Endodermal cell (in vitro differentiated cells): Measurements from ENCODE around the gene SRPRB. TPM values are rescaled to one million over a fixed set of nuclear protein-coding genes. Genes with fewer than 3 reads are reported as not detected.

ENCODE experiments used
- DNase-seq: peaks from one replicate; pipeline ENCODE4 v3.0.0-alpha.2; 2017
- H3K27ac ChIP-seq: 2 replicates; pipeline ENCODE4 v1.5.1; 2013; ENCODE audit warnings: mild to moderate bottlenecking, low read depth, low read length, moderate library complexity
- H3K27me3 ChIP-seq: 2 replicates; pipeline ENCODE4 v1.6.1; 2013; ENCODE audit warnings: mild to moderate bottlenecking, low read length, moderate library complexity; ENCODE audit not compliant: insufficient read depth, control insufficient read depth, poor library complexity, severe bottlenecking
- H3K36me3 ChIP-seq: 2 replicates; pipeline ENCODE4 v1.7.0; 2013; ENCODE audit warnings: mild to moderate bottlenecking, low read length, moderate library complexity; ENCODE audit not compliant: control insufficient read depth, insufficient read depth
- H3K4me1 ChIP-seq: one replicate; pipeline ENCODE4 v1.7.0; 2013; ENCODE audit warnings: low read length; ENCODE audit not compliant: control insufficient read depth, insufficient read depth
- H3K4me3 ChIP-seq: 2 replicates; pipeline ENCODE4 v1.5.1; 2013; ENCODE audit warnings: mild to moderate bottlenecking, low read length, moderate library complexity
- H3K9ac ChIP-seq: 2 replicates; pipeline ENCODE4 v1.6.1; 2013; ENCODE audit warnings: mild to moderate bottlenecking, low read length, moderate library complexity; ENCODE audit not compliant: poor library complexity, severe bottlenecking; ENCODE audit errors: extremely low read depth
- H3K9me3 ChIP-seq: 2 replicates; pipeline ENCODE4 v1.6.1; 2013; ENCODE audit warnings: mild to moderate bottlenecking, low read length, moderate library complexity; ENCODE audit not compliant: control insufficient read depth
- H3K27ac Mint-ChIP-seq: 2 replicates; pipeline ENCODE4 v1.8.0; 2020; ENCODE audit warnings: mixed read lengths
- H3K27me3 Mint-ChIP-seq: 2 replicates; pipeline ENCODE4 v1.8.0; 2021; ENCODE audit warnings: mild to moderate bottlenecking, mixed read lengths; ENCODE audit not compliant: insufficient read depth
- H3K36me3 Mint-ChIP-seq: 2 replicates; pipeline ENCODE4 v1.8.0; 2020; ENCODE audit warnings: low read depth, mixed read lengths
- H3K4me1 Mint-ChIP-seq: 2 replicates; pipeline ENCODE4 v1.8.0; 2020; ENCODE audit warnings: mixed read lengths
- H3K4me3 Mint-ChIP-seq: 2 replicates; pipeline ENCODE4 v1.8.0; 2020; ENCODE audit warnings: mild to moderate bottlenecking, moderate library complexity, mixed read lengths
- H3K9me3 Mint-ChIP-seq: 2 replicates; pipeline ENCODE4 v1.8.0; 2020; ENCODE audit warnings: mild to moderate bottlenecking, mixed read lengths
- WGBS, 2 experiments: methylation state at CpG; one replicate each; pipeline versions ENCODE4 v1.1.5 to v1.1.7; 2013; ENCODE audit warnings: missing lambda C conversion rate in 2 of 2, mixed read lengths in 1 of 2; ENCODE audit not compliant: insufficient coverage in 1 of 2, insufficient read length in 1 of 2; 5-methylcytosine and 5-hydroxymethylcytosine counted together
- total RNA-seq, 2 donors: library from RNA; stranded (reverse); fragmentation: NEBNext Ultra II Directional in 1 of 2; extraction: Animal tissue kit (Norgen Biotek cat#: 25700) in 1 of 2; gene quantifications; 2 replicates in 1 of 2; 3 replicates in 1 of 2; pipeline ENCODE4 v1.2.1, GENCODE V29; 2021
- TF ChIP-seq, protein P1 (sequence below): fragments of 200-600 bp; sonication (generic); conservative IDR thresholded peaks from 2 replicates; pipeline ENCODE4 v1.5.0; 2021; ENCODE audit warnings: antibody characterized with exemption, mild to moderate bottlenecking

The SRPRB gene
- total RNA-seq, 2 donors from 2014 or later: 26.1 to 33.6 TPM

DNA sequence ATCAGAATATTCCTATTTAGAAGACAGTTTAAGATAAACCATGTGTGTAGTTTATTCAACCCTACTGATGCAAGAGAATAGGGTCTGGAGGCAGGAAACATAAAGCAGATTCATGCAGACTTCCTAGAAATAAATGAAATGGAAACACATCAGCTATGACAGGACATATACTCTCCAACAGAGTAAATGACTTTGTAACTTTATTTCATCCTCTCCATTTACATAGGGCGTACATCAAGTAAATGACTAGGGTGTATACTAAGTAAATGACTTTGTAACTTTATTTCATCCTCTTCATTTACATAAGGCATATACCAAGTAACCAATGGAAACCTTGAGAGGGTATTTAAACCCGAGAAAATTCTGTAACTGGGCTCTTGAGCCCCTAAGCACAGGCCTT, 17.6 kb upstream of the SRPRB start:
- TF ChIP-seq, protein P1, sequence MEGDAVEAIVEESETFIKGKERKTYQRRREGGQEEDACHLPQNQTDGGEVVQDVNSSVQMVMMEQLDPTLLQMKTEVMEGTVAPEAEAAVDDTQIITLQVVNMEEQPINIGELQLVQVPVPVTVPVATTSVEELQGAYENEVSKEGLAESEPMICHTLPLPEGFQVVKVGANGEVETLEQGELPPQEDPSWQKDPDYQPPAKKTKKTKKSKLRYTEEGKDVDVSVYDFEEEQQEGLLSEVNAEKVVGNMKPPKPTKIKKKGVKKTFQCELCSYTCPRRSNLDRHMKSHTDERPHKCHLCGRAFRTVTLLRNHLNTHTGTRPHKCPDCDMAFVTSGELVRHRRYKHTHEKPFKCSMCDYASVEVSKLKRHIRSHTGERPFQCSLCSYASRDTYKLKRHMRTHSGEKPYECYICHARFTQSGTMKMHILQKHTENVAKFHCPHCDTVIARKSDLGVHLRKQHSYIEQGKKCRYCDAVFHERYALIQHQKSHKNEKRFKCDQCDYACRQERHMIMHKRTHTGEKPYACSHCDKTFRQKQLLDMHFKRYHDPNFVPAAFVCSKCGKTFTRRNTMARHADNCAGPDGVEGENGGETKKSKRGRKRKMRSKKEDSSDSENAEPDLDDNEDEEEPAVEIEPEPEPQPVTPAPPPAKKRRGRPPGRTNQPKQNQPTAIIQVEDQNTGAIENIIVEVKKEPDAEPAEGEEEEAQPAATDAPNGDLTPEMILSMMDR: no peak
- H3K4me3 ChIP-seq: no peak overlapping the region
- no peak overlapping the region for H3K27ac ChIP-seq
- H3K27ac Mint-ChIP-seq: no peak overlapping the region
- H3K36me3 Mint-ChIP-seq: no peaks in the 10 kb centered on the region
- no peaks in the 10 kb centered on the region for H3K36me3 ChIP-seq
- no peak overlapping the region for H3K4me3 Mint-ChIP-seq
- peaks cover 46% of the 10 kb centered on the region for H3K9me3 Mint-ChIP-seq
- no peak for DNase-seq
- peaks cover 6% of the 10 kb centered on the region for H3K27me3 Mint-ChIP-seq
- no peaks in the 10 kb centered on the region for H3K4me1 Mint-ChIP-seq
- no peak overlapping the region for H3K9ac ChIP-seq
- peaks cover 27% of the 10 kb centered on the region for H3K9me3 ChIP-seq
- H3K27me3 ChIP-seq: no peaks in the 10 kb centered on the region
- WGBS, 2 experiments: 85% methylated on average over 2 of the region's 2 CpGs; no CpG with 5 or more reads in 1 of the 2 experiments
- no peaks in the 10 kb centered on the region for H3K4me1 ChIP-seq

DNA sequence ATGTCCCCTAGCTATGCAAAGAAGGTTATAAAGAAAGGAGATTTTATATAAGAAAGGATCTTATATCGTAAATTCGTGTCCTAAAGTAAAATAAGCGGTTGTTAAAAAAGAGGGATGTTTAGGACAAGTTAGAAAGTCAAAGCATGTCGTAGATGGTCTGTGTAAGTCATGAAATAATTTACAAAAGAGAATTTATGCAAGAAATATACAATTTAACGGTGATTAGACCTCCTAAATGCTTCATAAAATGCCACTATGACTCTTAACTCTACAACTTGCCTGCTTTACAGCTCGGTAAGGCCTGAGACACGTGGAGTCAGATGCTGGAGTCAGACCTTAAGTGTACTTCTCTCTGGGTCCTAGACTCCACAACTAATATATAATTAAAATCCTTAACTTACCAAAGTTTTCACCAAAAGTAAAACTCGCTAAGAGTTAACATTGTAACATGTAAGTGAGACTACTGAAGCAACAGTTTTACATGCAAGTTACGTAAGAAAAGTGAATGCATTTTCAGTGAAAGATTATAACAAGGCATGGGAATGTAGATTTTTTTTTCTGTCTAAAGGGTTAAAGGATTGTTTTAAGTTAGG, 13.3 kb upstream of the SRPRB start:
- H3K9me3 ChIP-seq: peaks cover 46% of the 10 kb centered on the region
- no peaks in the 10 kb centered on the region for H3K36me3 ChIP-seq
- Mint-ChIP-seq H3K36me3 (peaks cover 3% of the 10 kb centered on the region), H3K4me3 (no peak overlapping the region), H3K27ac (no peak overlapping the region), H3K9me3 (peaks cover 57% of the 10 kb centered on the region), H3K4me1 (no peaks in the 10 kb centered on the region), H3K27me3 (peaks cover 4% of the 10 kb centered on the region)
- 50% methylated on average over 7 to 9 of the region's 9 CpGs for WGBS, 2 experiments
- TF ChIP-seq, protein P1: no peak
- H3K9ac ChIP-seq: no peak overlapping the region
- no peaks in the 10 kb centered on the region for H3K27me3 ChIP-seq
- peak overlapping the region; percentile 41 for H3K4me3 ChIP-seq
- no peaks in the 10 kb centered on the region for H3K4me1 ChIP-seq
- no peak for DNase-seq
- H3K27ac ChIP-seq: no peak overlapping the region

- Mint-ChIP-seq H3K9me3 (peaks cover 28% of the 10 kb centered on the region), H3K36me3 (peaks cover 3% of the 10 kb centered on the region), H3K27me3 (peaks cover 20% of the 10 kb centered on the region), H3K27ac (no peak overlapping the region), H3K4me3 (no peak overlapping the region), H3K4me1 (no peaks in the 10 kb centered on the region)
- Histone ChIP-seq H3K4me1 (no peaks in the 10 kb centered on the region), H3K9ac (no peak overlapping the region), H3K9me3 (peaks cover 24% of the 10 kb centered on the region), H3K27ac (no peak overlapping the region), H3K27me3 (peaks cover 31% of the 10 kb centered on the region), H3K36me3 (no peaks in the 10 kb centered on the region), H3K4me3 (no peak overlapping the region)
- WGBS, 2 experiments: 89 to 91% methylated on average over 3 of the region's 3 CpGs
- DNase-seq: no peak
- TF ChIP-seq, protein P1: no peak
Measured at GRCh38 chr3:133797396-133798105, 8.1 kb upstream of the SRPRB start.
